ENCODE results near the gene VSTM4. TPM values are rescaled to one million over a fixed set of nuclear protein-coding genes. Genes with fewer than 3 reads are reported as not detected.

The VSTM4 gene
- total and polyA plus RNA-seq, 2 experiments from 2014 or later = 0.21 to 0.66 TPM

GRCh38 chr10:49112098-49112497, 3.2 kb downstream of the VSTM4 start:
- no peaks in the 10 kb centered on the region for H3K36me3 Mint-ChIP-seq (ENCODE audit: low read depth)
- Histone ChIP-seq H3K79me2 (replicated peaks; ENCODE audit: insufficient read depth) (no peaks in the 10 kb centered on the region), H3K27me3 (ENCODE audit: insufficient read depth) (peaks cover 11% of the 10 kb centered on the region), H4K20me1 (replicated peaks; ENCODE audit: insufficient read depth) (no peaks in the 10 kb centered on the region), H3K4me1 (ENCODE audit: insufficient read depth) (no peaks in the 10 kb centered on the region), H3K9me2 (ENCODE audit: insufficient read depth) (no peaks in the 10 kb centered on the region), H2AFZ (no peak overlapping the region), H3F3A (replicated peaks; ENCODE audit: low read depth) (no peaks in the 10 kb centered on the region), H3K4me2 (no peak overlapping the region), H3K4me3 (no peak overlapping the region), H3K27ac (ENCODE audit: low read depth) (no peak overlapping the region), H3K36me3 (ENCODE audit: insufficient read depth) (no peaks in the 10 kb centered on the region)
- H3K9me3 Mint-ChIP-seq = no peaks in the 10 kb centered on the region
- ATAC-seq (no peak), DNase-seq (ENCODE audit: low spot score) (no peak)
- peaks cover 8% of the 10 kb centered on the region for H3K4me1 Mint-ChIP-seq
- no peak overlapping the region for H3K27ac Mint-ChIP-seq
- no peak for TF ChIP-seq ZNF114 (CRISPR knock-in tag; IDR thresholded peaks at IDR 0.05)
- no peak for TF ChIP-seq POLR2AphosphoS5 (IDR thresholded peaks at IDR 0.05; ENCODE audit: low read depth)
- TF ChIP-seq CREB1 (CRISPR knock-in tag; IDR thresholded peaks at IDR 0.05; ENCODE audit: low read depth) = no peak
- TF ChIP-seq ZNF331 (CRISPR knock-in tag; IDR thresholded peaks at IDR 0.05; ENCODE audit: low read depth) = no peak
- no peak for TF ChIP-seq ZNF462 (CRISPR knock-in tag; IDR thresholded peaks at IDR 0.05)
- no peak for TF ChIP-seq NANOG (IDR thresholded peaks at IDR 0.05; ENCODE audit: borderline replicate concordance)
- H3K4me3 Mint-ChIP-seq = no peak overlapping the region
- H3K27me3 Mint-ChIP-seq (ENCODE audit: insufficient read depth, low read depth, poor library complexity) = peaks cover 3% of the 10 kb centered on the region

- Histone ChIP-seq H3K4me1 (ENCODE audit: insufficient read depth) (no peaks in the 10 kb centered on the region), H3K27me3 (ENCODE audit: insufficient read depth) (peaks cover 11% of the 10 kb centered on the region), H3F3A (replicated peaks; ENCODE audit: low read depth) (no peaks in the 10 kb centered on the region), H3K4me3 (no peak overlapping the region), H4K20me1 (replicated peaks; ENCODE audit: insufficient read depth) (no peaks in the 10 kb centered on the region), H3K36me3 (ENCODE audit: insufficient read depth) (no peaks in the 10 kb centered on the region), H3K9me2 (ENCODE audit: insufficient read depth) (no peaks in the 10 kb centered on the region), H3K27ac (ENCODE audit: low read depth) (no peak overlapping the region), H2AFZ (no peak overlapping the region), H3K4me2 (no peak overlapping the region), H3K79me2 (replicated peaks; ENCODE audit: insufficient read depth) (no peaks in the 10 kb centered on the region)
- H3K27me3 Mint-ChIP-seq (ENCODE audit: insufficient read depth, low read depth, poor library complexity) = peaks cover under 1% of the 10 kb centered on the region
- H3K4me1 Mint-ChIP-seq = peaks cover 8% of the 10 kb centered on the region
- no peak for DNase-seq (ENCODE audit: low spot score)
- ATAC-seq = no peak
- H3K4me3 Mint-ChIP-seq = no peak overlapping the region
- no peak overlapping the region for H3K27ac Mint-ChIP-seq
- no peaks in the 10 kb centered on the region for H3K9me3 Mint-ChIP-seq
- H3K36me3 Mint-ChIP-seq (ENCODE audit: low read depth) = no peaks in the 10 kb centered on the region
- TF ChIP-seq EZH2 (IDR thresholded peaks at IDR 0.05; ENCODE audit: low read depth, unreplicated experiment) (no peak), REST (IDR thresholded peaks at IDR 0.05; ENCODE audit: unreplicated experiment) (no peak), ZNF114 (CRISPR knock-in tag; IDR thresholded peaks at IDR 0.05) (no peak), NANOG (IDR thresholded peaks at IDR 0.05; ENCODE audit: borderline replicate concordance) (no peak)
Observed at GRCh38 chr10:49111320-49111698, 4.0 kb downstream of the VSTM4 start.

All from GM23338 (cell line).